Measurements from ENCODE around the gene IL27RA.
"Not testable (repeated sequence)": the region's sequence is repeated elsewhere in the genome, so short reads cannot be mapped to it uniquely, and the experiment has no call there.

The IL27RA gene

DNA sequence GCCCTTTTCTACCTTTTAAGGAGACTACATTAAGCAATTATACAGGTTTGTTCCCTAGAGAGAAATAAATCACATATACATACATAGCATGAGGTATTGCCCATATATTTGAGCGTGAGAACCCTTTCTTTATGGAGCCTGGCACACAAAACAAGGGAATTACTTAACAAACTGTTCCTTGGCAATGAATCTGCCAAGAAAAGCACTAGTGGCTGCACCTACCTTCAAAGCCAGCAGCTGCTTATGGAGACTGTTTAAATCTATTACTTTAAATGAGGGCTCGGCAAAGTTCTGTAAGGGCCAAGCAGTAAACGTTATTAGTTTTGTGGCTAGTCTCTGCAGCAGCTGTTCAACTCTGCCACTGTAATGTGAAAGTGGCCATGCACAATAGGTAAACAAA, 32.5 kb upstream of the IL27RA start:
- no peak for DNase-seq (ENCODE audit: low read depth in 2 of 2)

DNA sequence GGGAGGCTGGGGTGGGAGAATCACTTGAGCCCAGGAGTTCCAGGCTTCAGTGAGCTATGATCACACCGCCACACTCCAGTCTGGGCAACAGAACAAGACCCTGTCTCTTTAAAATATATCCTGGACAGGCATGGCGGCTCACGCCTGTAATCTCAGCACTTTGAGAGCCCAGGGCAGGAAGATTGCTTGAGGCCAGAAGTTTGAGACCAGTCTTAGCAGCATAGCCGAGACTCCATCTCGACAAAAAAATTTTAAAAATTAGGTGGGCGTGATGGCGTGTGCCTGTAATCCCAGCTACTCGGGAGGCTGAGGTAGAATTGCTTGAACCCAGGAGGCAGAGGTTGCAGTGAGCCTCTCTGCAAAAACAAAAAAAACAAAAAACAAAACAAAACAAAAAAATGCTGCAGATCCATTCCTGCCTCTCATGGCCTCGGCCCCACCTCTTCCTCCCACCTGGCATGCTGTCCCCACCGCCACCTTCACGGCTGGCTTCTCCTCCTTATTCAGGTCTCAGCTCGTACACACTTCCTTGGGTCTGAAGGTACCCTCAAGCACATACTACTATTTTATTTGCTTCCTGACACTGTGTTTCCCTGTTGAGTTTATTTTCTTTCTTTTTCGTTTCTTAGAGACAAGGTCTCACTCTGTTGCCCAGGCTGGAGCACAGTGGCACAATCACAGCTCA, 30.7 kb upstream of the IL27RA start:
- DNase-seq (ENCODE audit: low read depth in 2 of 2): no peak

DNA sequence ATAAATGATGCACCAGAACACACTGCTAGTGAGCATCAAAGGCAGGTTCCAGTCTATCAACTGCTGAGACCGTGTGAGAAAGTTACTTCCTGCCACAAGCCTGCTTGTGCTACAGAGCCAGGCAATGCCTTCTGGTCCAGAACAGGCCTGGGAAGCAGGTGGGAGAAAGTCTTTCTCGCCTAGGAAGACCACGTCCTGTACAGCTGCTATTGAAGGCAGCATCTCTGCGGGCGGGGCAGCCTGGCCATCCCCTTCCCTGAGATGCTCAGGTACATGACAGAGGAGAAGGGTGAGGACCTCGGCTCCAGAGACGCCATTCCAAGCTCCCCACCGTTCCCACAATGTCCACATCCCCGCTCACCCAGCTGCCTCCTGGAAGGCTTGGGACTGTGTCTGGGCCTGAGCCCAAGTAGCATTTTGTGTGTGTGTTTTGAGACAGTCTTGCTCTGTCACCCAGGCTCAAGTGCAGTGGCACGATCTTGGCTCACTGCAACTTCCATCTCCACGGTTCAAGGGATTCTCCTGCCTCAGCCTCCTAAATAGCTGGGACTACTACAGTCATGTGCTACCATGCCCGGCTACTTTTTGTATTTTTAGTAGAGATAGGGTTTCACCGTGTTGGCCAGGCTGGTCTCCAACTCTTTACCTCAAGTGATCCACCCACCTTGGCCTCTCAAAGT, 28.9 kb upstream of the IL27RA start:
- no peak for DNase-seq (ENCODE audit: low read depth in 2 of 2)

DNA sequence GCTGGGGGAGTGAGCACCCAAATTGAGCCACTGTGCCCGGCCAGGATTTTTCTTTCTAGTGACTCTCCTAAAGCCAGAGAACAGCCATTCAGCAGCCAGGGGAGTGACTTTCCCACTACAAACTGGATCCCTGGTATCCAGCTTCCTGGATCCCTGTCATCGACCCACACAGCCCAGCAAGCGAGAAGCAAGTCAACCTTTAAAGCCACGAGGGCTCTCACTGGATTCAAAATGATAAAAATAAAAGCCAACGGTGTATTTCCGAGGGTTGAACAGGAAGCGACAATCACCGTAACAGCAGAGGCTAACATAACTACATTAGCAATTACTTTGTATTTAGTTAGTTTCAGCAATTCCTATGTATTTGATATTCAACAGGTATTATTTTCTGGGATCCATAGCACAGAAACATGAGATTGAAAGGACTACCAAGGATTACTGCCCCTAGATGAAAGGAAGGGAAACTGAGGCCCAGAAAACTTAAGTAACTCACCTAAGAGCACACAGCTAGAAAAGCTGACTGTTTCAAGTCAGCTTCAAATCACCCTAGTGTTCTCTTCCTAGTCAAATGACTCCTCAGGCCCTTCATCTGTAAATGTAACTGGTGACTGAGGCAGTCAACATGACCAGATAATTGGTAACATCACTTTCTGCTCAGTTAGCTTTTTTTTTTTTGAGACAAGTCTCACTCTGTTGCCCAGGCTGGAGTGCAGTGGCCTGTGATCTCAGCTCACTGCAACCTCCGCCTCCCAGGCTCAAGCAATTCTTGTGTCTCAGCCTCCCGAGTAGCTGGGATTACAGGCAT, 28.1 kb upstream of the IL27RA start:
- DNase-seq (ENCODE audit: low read depth in 2 of 2): no peak

DNA sequence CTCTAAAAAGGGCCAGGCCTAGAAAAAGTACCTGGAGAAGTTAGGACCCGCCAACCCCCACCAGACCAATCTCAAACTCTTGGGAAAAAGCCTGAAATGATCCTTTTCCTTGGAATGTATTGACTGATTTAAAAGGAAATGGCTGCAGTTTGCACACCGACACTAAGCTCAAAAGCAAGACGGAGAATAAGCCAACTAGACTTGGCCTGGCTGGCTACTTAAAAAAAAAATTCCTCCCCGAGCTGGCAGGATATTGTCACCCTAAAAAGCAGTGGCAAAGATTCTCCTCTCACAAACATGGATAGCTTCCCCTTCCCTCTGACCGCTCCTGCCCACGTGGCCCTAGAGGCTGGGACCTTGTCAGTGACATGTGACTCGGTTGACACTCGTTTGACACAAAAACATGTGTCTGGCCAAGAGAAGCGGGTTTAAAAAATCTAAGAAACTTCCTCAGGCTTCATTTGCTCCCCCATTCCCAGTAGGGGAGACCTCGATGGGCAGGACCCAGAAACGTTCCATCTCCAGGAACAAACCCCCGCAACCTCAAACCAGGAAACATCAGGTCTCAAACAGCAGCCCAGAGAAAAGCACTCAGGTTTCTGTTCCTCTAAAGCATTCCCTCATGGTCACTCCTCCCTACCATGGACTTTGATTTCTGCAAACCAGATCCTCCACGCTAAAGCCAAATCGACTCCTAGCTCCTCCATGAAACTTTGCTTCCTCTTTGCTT, 26.8 kb upstream of the IL27RA start:
- DNase-seq (ENCODE audit: low read depth in 2 of 2): no peak

DNA sequence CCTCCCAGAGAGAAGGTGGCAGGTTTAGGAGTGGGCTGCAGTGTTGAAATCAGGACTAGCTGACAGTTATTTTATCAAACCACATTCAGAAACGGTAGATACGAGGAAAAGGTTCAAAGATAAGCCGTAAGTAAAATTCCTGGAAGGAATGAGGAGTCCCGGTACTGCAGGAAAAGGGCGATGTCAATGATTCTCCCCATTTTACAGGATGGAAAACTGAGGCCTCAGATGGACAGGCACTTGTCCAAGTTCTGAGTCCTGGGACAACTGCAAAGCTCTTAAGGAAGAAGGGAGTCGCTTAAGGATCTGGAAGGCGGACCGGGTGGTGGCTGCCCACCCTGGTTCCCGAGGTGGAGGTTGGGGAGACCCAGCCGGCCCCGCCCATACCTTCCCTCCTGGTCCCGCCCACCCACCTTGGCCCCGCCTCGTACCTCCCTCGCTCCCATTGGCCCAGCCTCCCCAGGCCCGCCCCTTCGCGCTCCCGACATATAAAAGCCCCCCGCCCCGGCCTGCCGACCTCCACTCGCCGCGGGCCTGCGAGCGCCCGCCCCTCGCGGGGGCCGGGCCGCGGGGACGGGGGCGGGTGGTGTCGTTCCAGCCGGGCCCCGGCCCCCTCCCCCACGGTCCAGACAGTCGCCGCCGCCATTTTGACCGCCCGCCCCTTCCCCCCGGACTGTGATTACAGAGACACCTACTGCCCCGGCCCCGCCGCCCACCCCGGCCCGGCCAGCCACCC, 26.0 kb upstream of the IL27RA start:
- DNase-seq (ENCODE audit: low read depth in 2 of 2): peak; percentile 82 to 93

DNA sequence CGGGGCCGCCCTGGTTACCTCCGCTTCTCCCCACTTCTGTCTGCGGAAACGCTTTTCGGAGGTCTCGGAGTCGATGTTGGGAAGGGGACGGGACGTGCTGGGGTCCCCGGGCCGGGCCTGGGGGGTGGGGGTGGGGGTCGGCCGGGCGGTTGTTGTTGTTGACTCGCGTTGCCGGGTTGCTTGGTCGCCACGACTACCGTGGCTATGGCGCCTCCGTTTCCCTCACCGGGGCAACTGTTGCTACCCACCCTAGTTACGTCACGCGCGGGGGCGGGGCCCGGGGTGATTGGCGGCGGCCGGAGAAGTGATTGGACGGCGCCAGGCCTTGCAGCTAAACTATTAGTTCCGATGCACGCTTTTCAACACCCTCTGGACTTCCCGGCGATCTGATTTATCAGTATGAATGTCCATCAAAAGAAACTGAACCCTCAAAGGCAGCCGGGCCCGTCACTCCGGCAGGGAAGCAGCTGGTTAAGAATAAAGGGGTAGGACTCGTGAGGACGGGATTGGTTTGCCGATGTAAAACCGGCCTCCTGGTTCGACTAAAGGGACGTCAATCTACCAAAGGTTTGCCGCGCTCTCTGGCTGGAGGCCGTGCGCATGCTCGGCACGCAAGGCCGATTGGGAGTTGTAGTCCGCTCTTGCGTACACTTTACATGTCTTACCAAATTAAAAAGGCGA, 25.3 kb upstream of the IL27RA start, which contains the start of gene RFX1:
Gene RFX1 (minus strand): TSS at position 236 of the 681 bp plus-strand sequence. CDS start 12,477 bp downstream, outside the sequence.
- peak; percentile 99 to 100 for DNase-seq (ENCODE audit: low read depth in 2 of 2)

DNA sequence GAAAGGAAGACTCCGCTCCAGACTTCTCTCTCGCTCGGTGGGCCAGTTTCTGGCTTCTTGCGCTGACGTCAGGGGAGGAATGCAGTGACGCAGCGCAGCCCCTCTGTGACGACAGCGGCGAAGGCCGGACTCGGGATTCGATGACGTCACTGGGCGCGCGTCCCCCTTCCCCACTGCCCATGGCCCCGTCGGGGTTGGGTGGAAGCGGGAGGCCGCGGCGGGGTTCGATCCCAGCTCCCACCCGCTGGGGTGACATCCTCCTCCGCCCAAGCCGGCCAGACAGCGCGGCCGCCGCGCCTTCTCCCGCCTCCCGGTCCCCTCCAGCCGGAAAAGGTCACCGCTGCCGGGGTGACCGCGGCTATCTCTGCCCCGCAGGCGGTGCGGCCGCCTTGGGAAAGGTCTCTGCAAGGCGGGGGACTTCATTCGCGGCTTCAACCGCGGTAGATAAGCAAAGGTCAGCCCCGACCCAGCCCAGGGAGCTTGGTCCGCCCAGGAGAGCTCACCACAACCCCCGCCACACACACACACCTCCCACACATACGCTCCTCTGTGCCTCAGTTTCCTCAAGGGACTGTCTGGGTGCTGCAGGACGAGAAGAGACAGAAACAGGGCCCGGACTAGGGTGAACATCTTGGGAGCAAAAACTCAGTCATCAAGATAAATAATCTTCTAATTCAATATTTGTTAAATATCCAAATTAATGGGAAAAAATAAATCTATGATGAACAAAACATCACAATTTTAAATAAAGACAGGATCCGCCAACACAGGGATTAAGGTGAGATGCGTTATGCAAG, 24.6 kb upstream of the IL27RA start:
- no peak for DNase-seq (ENCODE audit: low read depth in 2 of 2)

DNA sequence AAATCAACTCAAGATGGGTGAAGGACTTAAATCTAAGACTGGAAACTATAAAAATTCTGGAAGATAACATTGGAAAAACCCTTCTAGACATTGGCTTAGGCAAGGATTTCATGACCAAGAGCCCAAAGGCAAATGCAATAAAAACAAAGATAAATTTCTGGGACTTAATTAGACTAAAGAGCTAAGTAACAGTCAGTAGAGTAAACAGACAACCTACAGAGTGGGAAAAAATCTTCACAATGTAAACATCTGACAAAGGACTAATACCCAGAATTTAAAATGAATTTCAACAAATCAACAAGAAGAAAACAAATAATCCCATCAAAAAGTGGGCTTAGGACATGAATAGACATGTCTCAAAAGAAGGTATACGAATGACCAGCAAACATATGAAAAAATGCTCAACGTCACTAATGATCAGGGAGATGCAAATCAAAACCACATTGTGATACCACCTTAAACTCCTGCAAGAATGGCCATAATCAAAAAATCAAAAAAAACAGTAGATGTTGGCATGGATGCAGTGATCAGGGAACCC, 19.1 kb upstream of the IL27RA start:
- DNase-seq (ENCODE audit: low read depth in 2 of 2): no peak

DNA sequence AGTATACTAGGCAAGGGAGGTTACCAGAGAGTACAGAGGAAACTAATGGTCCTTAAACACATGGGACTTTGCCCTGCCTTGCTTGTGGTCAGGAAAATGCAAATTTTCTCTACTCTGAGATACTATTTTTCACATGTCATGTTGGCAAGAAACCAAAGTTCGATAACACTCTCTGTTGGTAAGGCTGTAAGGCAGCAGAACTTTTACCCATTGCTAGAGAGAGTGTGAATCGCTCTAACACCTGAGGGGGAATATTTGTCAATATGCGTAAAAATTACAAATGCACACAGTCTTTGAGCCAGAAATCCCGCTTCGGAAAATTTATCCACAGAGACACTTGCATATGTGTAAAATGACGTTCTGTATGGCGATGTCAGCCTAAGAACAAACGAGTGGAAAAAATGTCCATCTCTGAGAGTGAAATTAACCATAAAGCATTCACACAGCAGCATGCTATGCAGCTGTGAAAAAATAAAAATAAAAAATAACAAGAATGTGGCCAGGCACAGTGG, 16.0 kb upstream of the IL27RA start:
- DNase-seq (ENCODE audit: low read depth in 2 of 2): no peak

DNA sequence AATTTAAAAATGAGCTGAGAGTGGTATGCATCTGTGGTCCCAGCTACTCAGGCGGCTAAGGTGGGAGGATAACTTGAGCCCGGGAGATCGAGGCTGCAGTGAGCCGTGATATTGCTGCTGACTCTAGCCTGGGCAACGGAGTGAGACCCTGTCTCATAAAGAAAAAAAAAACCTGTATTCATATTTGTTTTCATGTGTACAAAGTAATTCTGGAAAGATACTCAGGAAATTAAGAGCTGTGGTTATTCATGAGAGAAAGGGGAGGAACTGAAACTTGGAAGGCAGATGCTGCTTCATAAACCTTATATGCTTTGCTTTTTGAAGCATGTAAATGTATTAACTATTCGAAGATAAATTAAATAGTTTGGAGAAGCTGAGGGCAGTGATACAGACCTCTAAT, 12.5 kb upstream of the IL27RA start:
- no peak for DNase-seq (ENCODE audit: low read depth in 2 of 2)

DNA sequence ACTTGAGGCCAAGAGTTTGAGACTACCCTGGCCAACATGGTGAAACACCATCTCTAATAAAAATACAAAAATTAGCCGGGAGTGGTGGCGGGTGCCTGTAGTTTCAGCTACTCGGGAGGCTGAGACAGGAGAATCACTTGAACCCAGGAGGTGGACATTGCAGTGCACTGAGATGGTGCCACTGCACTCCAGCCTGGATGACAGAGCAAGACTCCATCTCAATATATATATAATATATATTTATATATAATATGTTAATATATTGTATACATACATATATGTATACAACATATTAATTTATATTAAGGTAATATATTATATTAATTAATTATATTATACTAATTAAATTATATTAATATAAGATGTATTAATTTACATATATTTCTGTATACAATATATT, 11.8 kb upstream of the IL27RA start:
- DNase-seq (ENCODE audit: low read depth in 2 of 2): not testable (repeated sequence)

DNA sequence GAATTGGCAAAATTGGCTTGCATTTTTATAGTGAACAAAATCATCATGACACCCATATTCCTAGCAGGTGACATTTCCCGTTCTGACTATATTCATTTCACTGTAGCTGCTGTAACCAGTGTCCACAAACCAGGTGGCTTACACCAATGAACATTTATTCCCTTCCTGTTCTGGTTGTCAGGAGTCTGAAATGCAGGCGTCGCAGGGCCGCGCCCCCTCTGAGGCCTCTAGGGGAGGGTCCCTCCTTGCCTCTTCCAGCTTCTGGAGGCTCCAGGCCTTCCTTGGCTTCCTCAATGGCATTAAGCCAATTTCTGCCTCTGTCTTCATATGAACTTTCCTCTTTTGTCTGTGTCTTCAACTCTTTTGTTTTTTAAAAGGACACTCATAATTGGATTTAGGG, 10.1 kb upstream of the IL27RA start:
- no peak for DNase-seq (ENCODE audit: low read depth in 2 of 2)

DNA sequence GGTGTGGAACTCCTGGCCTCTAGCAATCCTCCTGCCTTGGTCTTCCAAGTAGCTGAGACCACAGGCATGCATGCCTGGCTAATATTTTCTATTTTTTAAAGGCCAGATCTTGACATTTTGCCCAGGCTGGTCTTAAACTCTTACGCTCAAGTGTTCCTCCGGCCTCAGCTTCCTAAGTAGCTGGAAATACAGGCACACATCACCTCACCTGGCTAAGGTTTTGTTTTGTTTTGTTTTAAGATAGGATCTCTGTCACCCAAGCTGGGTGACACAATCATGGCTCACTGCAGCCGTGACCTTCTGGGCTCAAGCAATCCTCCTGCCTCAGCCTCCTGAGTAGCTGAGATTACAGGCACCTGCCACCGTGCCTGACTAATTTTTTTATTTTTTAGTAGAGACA, 9.1 kb upstream of the IL27RA start:
- DNase-seq (ENCODE audit: low read depth in 2 of 2): no peak

DNA sequence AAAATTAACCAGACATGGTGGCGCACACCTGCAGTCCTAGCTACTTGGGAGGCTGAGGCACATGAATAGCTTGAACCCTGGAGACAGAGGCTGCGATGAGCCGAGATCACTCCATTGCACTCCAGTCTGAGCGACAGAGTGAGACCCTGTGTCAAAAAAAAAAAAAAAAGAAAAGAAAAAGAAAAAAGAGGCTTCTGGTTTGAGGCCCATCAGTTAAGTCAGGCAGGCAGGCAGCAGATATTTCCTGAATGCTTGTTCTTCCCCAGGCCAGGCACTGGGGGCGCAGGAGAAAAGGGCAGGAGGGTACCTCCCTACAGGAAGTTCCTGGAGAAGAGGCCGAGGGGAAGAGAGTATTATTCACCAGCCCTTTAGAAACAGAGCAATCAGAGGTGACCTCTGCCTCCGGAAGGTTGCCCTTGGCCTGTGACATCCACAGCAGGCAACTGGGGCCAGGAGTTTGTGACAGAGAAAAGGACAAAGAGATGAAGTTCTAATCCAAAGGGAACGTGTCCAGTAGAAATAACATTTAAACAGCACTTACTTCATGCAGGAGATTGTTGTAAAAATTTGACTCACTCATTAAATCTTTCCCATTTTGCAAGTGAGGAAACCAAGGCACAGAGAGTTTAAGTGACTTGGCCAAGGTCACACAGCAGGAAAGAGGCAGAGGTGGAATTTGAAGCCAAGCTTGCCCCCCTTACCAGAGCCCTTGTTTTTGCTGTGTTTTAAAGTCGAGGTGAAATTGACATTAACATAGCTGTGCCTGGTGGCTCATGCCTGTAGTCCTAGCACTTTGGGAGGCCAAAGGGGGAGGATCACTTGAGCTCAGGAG, 7.9 kb upstream of the IL27RA start:
- DNase-seq (ENCODE audit: low read depth in 2 of 2): no peak

DNA sequence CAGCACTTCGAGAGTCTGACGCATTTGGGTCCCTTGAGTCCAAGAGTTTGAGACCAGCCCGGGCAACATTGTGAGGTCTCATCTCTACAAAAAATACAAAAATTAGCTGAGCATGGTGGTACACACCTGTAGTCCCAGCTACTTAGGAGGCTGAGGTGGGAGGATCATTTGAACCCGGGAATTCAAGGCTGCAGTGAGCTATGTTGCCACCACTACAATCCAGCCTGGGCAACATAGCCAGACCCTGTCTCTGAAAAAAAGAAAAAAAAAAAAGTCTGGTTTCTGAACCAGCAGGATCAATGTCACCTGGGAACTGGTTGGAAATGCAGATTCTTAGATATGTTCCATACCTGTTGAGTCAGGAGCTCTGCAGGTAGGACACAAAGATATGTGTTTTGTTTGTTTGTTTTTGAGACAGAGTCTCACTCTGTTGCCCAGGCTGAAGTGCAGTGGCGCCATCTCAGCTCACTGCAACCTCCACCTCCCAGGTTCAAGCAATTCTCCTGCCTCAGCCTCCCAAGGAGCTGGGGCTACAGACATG, 4.8 kb upstream of the IL27RA start:
- not testable (repeated sequence) for DNase-seq (ENCODE audit: low read depth in 2 of 2)

DNA sequence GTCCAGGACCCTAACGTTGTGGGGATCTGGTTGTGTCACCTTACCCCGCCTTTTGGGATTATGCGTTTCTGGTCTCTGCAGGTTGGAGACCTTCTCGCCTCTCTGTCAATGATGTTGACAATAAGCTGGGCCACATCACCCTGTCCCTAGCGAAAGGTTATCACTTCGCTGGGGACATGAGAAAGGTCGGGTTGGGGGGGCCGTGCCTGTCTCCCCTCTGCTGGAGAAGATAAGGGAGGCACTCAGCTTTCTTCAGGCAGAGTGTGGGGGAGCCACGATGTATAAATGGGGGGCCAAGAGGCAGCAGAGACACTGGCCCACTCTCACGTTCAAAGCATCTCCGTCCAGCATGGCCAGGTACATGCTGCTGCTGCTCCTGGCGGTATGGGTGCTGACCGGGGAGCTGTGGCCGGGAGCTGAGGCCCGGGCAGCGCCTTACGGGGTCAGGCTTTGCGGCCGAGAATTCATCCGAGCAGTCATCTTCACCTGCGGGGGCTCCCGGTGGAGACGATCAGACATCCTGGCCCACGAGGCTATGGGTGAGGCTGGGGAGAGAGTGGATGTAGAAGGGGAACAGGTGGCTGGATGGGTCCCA, 3.6 kb upstream of the IL27RA start, which contains the start of gene RLN3:
Gene RLN3 (plus strand): TSS at position 293 of the 595 bp plus-strand sequence. CDS start 57 bp downstream, at position 350.
- DNase-seq (ENCODE audit: low read depth in 2 of 2): no peak

DNA sequence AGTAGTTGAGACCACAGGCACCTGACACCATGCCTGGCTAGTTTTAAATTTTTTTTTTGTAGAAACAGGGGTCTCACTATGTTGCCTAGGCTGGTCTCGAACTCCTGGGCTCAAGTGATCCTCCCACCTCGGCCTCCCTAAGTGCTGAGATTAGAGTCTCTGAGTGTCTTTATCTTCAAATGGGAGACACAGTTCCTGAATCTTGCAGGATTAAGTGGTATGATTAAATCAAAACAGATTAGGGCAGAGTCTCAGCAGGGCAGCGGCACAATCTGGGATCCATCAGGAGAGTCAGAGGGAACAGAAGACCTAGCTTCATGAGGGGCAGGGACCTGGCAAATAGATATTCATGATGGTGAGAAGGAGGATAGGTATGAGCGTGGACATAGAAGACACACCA, 2.7 kb upstream of the IL27RA start:
- no peak for DNase-seq (ENCODE audit: low read depth in 2 of 2)
